H1 (cell line): ENCODE measurements around the gene MCF2L2. TPM values are rescaled to one million over a fixed set of nuclear protein-coding genes. Genes with fewer than 3 reads are reported as not detected.

ENCODE experiments used
- CTCF ChIA-PET: fragments of 300-600 bp; sonication (Branson Sonifier 250); formaldehyde crosslinking; loops from one replicate; lab custom pipeline; 2021; ENCODE audit not compliant: partially characterized antibody; lab: Charles Lee
- POLR2A ChIA-PET: fragments of 300-600 bp; sonication (Branson Sonifier 250); formaldehyde crosslinking; loops from one replicate; lab custom pipeline; 2021; ENCODE audit warnings: inconsistent platforms; ENCODE audit not compliant: partially characterized antibody; lab: Charles Lee
- DNase-seq, 2 experiments: peaks; one replicate each; pipeline versions ENCODE4 v3.0.0 to v3.0.0-alpha.2; 2010 to 2022; ENCODE audit warnings: low spot score in 2 of 2, low read depth in 1 of 2, mixed read lengths in 1 of 2
- FAIRE-seq: peaks from 2 replicates; lab custom pipeline; 2011; peaks lifted over from hg19 to GRCh38; lab: Jason Lieb, UNC
- H2AFZ ChIP-seq: 2 replicates; pipeline ENCODE4 v1.8.1; 2012; ENCODE audit warnings: low read length, inconsistent platforms
- H2AK5ac ChIP-seq: 2 replicates; pipeline ENCODE4 v1.6.1; 2013; ENCODE audit warnings: low read depth, low read length
- H2BK120ac ChIP-seq: replicated peaks from 2 replicates; pipeline ENCODE3; 2013; ENCODE audit warnings: low read depth, low read length, inconsistent platforms
- H2BK12ac ChIP-seq: 2 replicates; pipeline ENCODE4 v1.6.1; 2013; ENCODE audit warnings: low read depth, low read length
- H2BK15ac ChIP-seq: 2 replicates; pipeline ENCODE4 v1.6.1; 2013; ENCODE audit warnings: low read length
- H2BK20ac ChIP-seq: 2 replicates; pipeline ENCODE4 v1.6.1; 2013; ENCODE audit warnings: low read length
- H2BK5ac ChIP-seq: 2 replicates; pipeline ENCODE4 v1.6.1; 2013; ENCODE audit warnings: low read depth, low read length
- H3K14ac ChIP-seq: 2 replicates; pipeline ENCODE4 v1.6.1; 2013; ENCODE audit warnings: inconsistent platforms; ENCODE audit not compliant: insufficient read length
- H3K18ac ChIP-seq: 2 replicates; pipeline ENCODE4 v1.6.1; 2013; ENCODE audit warnings: low read length; ENCODE audit errors: extremely low read depth
- H3K23ac ChIP-seq: 2 replicates; pipeline ENCODE4 v1.6.1; 2013; ENCODE audit warnings: inconsistent platforms; ENCODE audit not compliant: insufficient read length
- H3K23me2 ChIP-seq: 2 replicates; pipeline ENCODE4 v1.6.1; 2013; ENCODE audit warnings: low read depth, low read length
- H3K27ac ChIP-seq: 2 replicates; pipeline ENCODE4 v1.6.1; 2011; ENCODE audit warnings: low read depth, low read length, inconsistent platforms
- H3K27me3 ChIP-seq, 4 experiments: replicated peaks in 1 of 4; 1 replicate in 1 of 4; 2 replicates in 3 of 4; pipeline versions ENCODE4 v1.6.1 to v1.8.1; 2011 to 2013; ENCODE audit warnings: low read length in 3 of 4, mild to moderate bottlenecking in 3 of 4, inconsistent platforms in 2 of 4, mixed read lengths in 2 of 4, moderate library complexity in 1 of 4; ENCODE audit not compliant: control insufficient read depth in 3 of 4, insufficient read depth in 3 of 4; ENCODE audit errors: extremely low read depth in 1 of 4
- H3K36me3 ChIP-seq, 4 experiments: 2 replicates each; pipeline versions ENCODE4 v1.6.1 to v1.8.1; 2011 to 2013; ENCODE audit warnings: mild to moderate bottlenecking in 4 of 4, low read length in 3 of 4, moderate library complexity in 2 of 4, control low read depth in 1 of 4, inconsistent platforms in 1 of 4; ENCODE audit not compliant: insufficient read depth in 4 of 4, control insufficient read depth in 2 of 4
- H3K4ac ChIP-seq: replicated peaks from 2 replicates; pipeline ENCODE3; 2013; ENCODE audit warnings: low read length, low read depth, mixed read lengths, inconsistent platforms; ENCODE audit not compliant: insufficient read length
- H3K4me1 ChIP-seq, 4 experiments: replicated peaks in 1 of 4; 1 replicate in 1 of 4; 2 replicates in 3 of 4; pipeline versions ENCODE4 v1.6.1 to v1.8.1; 2011 to 2013; ENCODE audit warnings: low read length in 3 of 4, inconsistent platforms in 2 of 4, mixed read lengths in 1 of 4; ENCODE audit not compliant: insufficient read depth in 4 of 4, control insufficient read depth in 3 of 4
- H3K4me2 ChIP-seq, 2 experiments: 2 replicates each; pipeline versions ENCODE4 v1.6.1 to v1.8.1; 2011 to 2013; ENCODE audit warnings: low read depth in 2 of 2, low read length in 2 of 2, control low read depth in 1 of 2, inconsistent platforms in 1 of 2, mild to moderate bottlenecking in 1 of 2; ENCODE audit not compliant: insufficient read depth in 1 of 2
- H3K4me3 ChIP-seq, 4 experiments: fragments of 200-600, 300-600 bp in 1 of 4; sonication (generic), shearing (Covaris generic), sonication (Bioruptor Twin) in 1 of 4; 2 replicates each; pipeline versions ENCODE4 v1.5.1 to v1.8.1; 2011 to 2016; ENCODE audit warnings: low read length in 4 of 4, low read depth in 3 of 4, control low read depth in 2 of 4, inconsistent platforms in 2 of 4, mild to moderate bottlenecking in 2 of 4, mixed read lengths in 1 of 4, moderate library complexity in 1 of 4; ENCODE audit not compliant: insufficient read depth in 2 of 4; ENCODE audit errors: extremely low read depth in 1 of 4
- H3K56ac ChIP-seq: replicated peaks from 2 replicates; pipeline ENCODE3; 2013; ENCODE audit warnings: low read depth, mild to moderate bottlenecking, mixed read lengths, low read length, inconsistent platforms; ENCODE audit not compliant: insufficient read length
- H3K79me1 ChIP-seq: 2 replicates; pipeline ENCODE4 v1.6.1; 2013; ENCODE audit warnings: low read depth, low read length, control low read depth
- H3K79me2 ChIP-seq, 2 experiments: 2 replicates each; pipeline versions ENCODE4 v1.6.1 to v1.8.1; 2012 to 2013; ENCODE audit warnings: low read length in 2 of 2, mild to moderate bottlenecking in 2 of 2, inconsistent platforms in 1 of 2; ENCODE audit not compliant: insufficient read depth in 2 of 2, control insufficient read depth in 1 of 2
- H3K9ac ChIP-seq, 4 experiments: replicated peaks in 1 of 4; 1 replicate in 1 of 4; 2 replicates in 3 of 4; pipeline versions ENCODE4 v1.6.1 to v1.8.1; 2011 to 2013; ENCODE audit warnings: low read depth in 3 of 4, low read length in 3 of 4, control low read depth in 2 of 4, mild to moderate bottlenecking in 2 of 4, moderate library complexity in 2 of 4, inconsistent platforms in 1 of 4; ENCODE audit errors: extremely low read depth in 1 of 4
- H3K9me3 ChIP-seq, 2 experiments: 2 replicates each; pipeline versions ENCODE4 v1.6.1 to v1.8.1; 2012 to 2013; ENCODE audit warnings: mild to moderate bottlenecking in 2 of 2, moderate library complexity in 2 of 2, control low read depth in 1 of 2, inconsistent platforms in 1 of 2, low read depth in 1 of 2, low read length in 1 of 2, mixed read lengths in 1 of 2; ENCODE audit not compliant: insufficient read depth in 2 of 2
- H4K20me1 ChIP-seq, 2 experiments: replicated peaks in 1 of 2; 2 replicates each; pipeline versions ENCODE3 to v1.8.1; 2011 to 2013; ENCODE audit warnings: inconsistent platforms in 2 of 2, low read length in 2 of 2, mild to moderate bottlenecking in 1 of 2; ENCODE audit not compliant: insufficient read depth in 2 of 2, control insufficient read depth in 1 of 2
- H4K5ac ChIP-seq: 2 replicates; pipeline ENCODE4 v1.6.1; 2013; ENCODE audit warnings: low read length, low read depth, mixed read lengths, inconsistent platforms; ENCODE audit not compliant: insufficient read length
- H4K8ac ChIP-seq: 2 replicates; pipeline ENCODE4 v1.8.0; 2013; ENCODE audit warnings: mild to moderate bottlenecking, moderate library complexity, low read length, inconsistent platforms; ENCODE audit not compliant: insufficient read depth; ENCODE audit errors: extremely low read depth
- H4K91ac ChIP-seq: replicated peaks from 2 replicates; pipeline ENCODE3; 2013; ENCODE audit warnings: low read length, mixed read lengths, inconsistent platforms; ENCODE audit not compliant: insufficient read length
- CBX8 ChIP-seq: fragments of 300-800, 300-1000 bp; sonication (generic); IDR thresholded peaks from 2 replicates; pipeline ENCODE4 v1.7.1; 2016; ENCODE audit warnings: low read depth, low read length, borderline replicate concordance
- CHD1 ChIP-seq: IDR thresholded peaks from 2 replicates; pipeline ENCODE4 v1.6.1; 2012; ENCODE audit warnings: low read depth, low read length, improper control_type of control experiment
- EGR1 ChIP-seq: IDR thresholded peaks from 2 replicates; pipeline ENCODE4 v1.6.1; 2011; ENCODE audit warnings: low read depth, low read length, borderline replicate concordance
- EZH2 ChIP-seq: fragments of 200-600 bp; sonication (generic); IDR thresholded peaks from 2 replicates; pipeline ENCODE4 v1.7.1; 2012; ENCODE audit warnings: low read depth, mild to moderate bottlenecking, moderate library complexity, low read length, inconsistent platforms; ENCODE audit not compliant: severe bottlenecking
- HDAC2 ChIP-seq, 2 experiments: fragments of 300-600 bp in 1 of 2; sonication (generic) in 1 of 2; IDR thresholded peaks; 2 replicates each; pipeline ENCODE4 v1.6.1; 2011 to 2012; ENCODE audit warnings: low read depth in 2 of 2, low read length in 2 of 2, mild to moderate bottlenecking in 2 of 2, moderate library complexity in 2 of 2, borderline replicate concordance in 1 of 2, inconsistent platforms in 1 of 2
- RBBP5 ChIP-seq: IDR thresholded peaks from 2 replicates; pipeline ENCODE4 v1.7.1; 2012; ENCODE audit warnings: low read depth, mild to moderate bottlenecking, inconsistent platforms, low read length, moderate library complexity, borderline replicate concordance
- RNF2 ChIP-seq: fragments of 200-900, 300-1000 bp; sonication (generic); IDR thresholded peaks from 2 replicates; pipeline ENCODE4 v1.7.1; 2016; ENCODE audit warnings: borderline replicate concordance, low read depth, mild to moderate bottlenecking, antibody characterized with exemption, low read length; ENCODE audit not compliant: poor library complexity, severe bottlenecking; ENCODE audit errors: missing control alignments
- WGBS, 2 experiments: shearing (Covaris generic) in 1 of 2; methylation state at CpG; one replicate each; pipeline versions ENCODE4 v1.1.6 to v1.1.7; 2013 to 2015; ENCODE audit warnings: low lambda C conversion rate in 2 of 2, mixed read lengths in 2 of 2, inconsistent platforms in 1 of 2, low coverage in 1 of 2, missing lambda C conversion rate in 1 of 2; ENCODE audit not compliant: insufficient replicate concordance in 2 of 2, insufficient coverage in 1 of 2, insufficient read length in 1 of 2; ENCODE audit errors: extremely low coverage in 1 of 2, missing lambda C conversion rate in 1 of 2; 5-methylcytosine and 5-hydroxymethylcytosine counted together
- polyA plus RNA-seq, 7 experiments: library from polyadenylated mRNA; depleted of rRNA in 3 of 7; stranded (reverse) in 5 of 7; unstranded in 2 of 7; fragments of >200 nt in 5 of 7; fragments of 200-250 nt in 2 of 7; gene quantifications; 1 replicate in 5 of 7; 2 replicates in 1 of 7; 4 replicates in 1 of 7; pipeline versions ENCODE4 v1.2.1 to v1.2.3, GENCODE V29; 2011 to 2013; ENCODE audit warnings: missing spikeins in 2 of 7, mixed read lengths in 2 of 7
- total RNA-seq: library from RNA; stranded (reverse); fragmentation: NEBNext Ultra II Directional; extraction: Animal tissue kit (Norgen Biotek cat#: 25700); gene quantifications from 2 replicates; pipeline ENCODE4 v1.2.1, GENCODE V29; 2021

Gene MCF2L2
- total and polyA plus RNA-seq, 2 of the 8 experiments (the other 6 are each of a cell fraction or from before 2014, with no cell fraction given): 4.1 to 13.7 TPM

GRCh38 chr3:183446838-183447205, 18.4 kb upstream of the MCF2L2 start:
- 67 to 100% methylated on average over 2 of the region's 2 CpGs for WGBS, 2 experiments
- ChIA-PET POLR2A (interaction anchor here (0.7 to 2.5 kb wide), 2 partner anchors 19 to 194 kb away, joined by 3 to 14 read pairs; partner anchors contain the start of gene MCF2L2), CTCF (no interaction called here)

More at GRCh38 chr3:183446838-183447205, 18.4 kb upstream of the MCF2L2 start:
- peak overlapping the region; percentile 96 for H4K5ac ChIP-seq
- no peak overlapping the region for H4K8ac ChIP-seq
- H4K91ac ChIP-seq: no peak overlapping the region
- no peak overlapping the region; the same call in 1 of the 2 replicates for H3K27ac ChIP-seq
- H3K23ac ChIP-seq: no peak overlapping the region
- no peak overlapping the region for H3K56ac ChIP-seq
- no peak overlapping the region for H2BK120ac ChIP-seq
- peaks cover 5% of the 10 kb centered on the region; the same call in 1 of the 2 replicates for H3K23me2 ChIP-seq
- FAIRE-seq: no peak
- no peaks in the 10 kb centered on the region for H3K4me1 ChIP-seq
- no peaks in the 10 kb centered on the region for H4K20me1 ChIP-seq
- H2AK5ac ChIP-seq: no peak overlapping the region
- TF ChIP-seq CHD1 (no peak), EGR1 (no peak), EZH2 (no peak), RBBP5 (no peak), CBX8 (no peak), HDAC2 (IDR thresholded peaks at IDR 0.05; ENCODE audit: borderline replicate concordance in 1 of 2, low read depth in 2 of 2, low read length in 2 of 2) (no peak), RNF2 (no peak)
- TF ChIP-seq, all 59 proteins: peak for 0
- no peak for DNase-seq
- Histone ChIP-seq H3K4ac (no peak overlapping the region), H3K79me2 (peaks cover 0 to 30% of the 10 kb centered on the region in 2 experiments; a peak in 3 of 4 replicates), H2BK15ac (no peak overlapping the region), H2BK5ac (no peak overlapping the region; the same call in 1 of the 2 replicates), H3K27me3 (no peaks in the 10 kb centered on the region), H3K79me1 (no peaks in the 10 kb centered on the region), H3K14ac (no peak overlapping the region), H3K36me3 (no peaks in the 10 kb centered on the region; a peak in 2 of 8 replicates), H2BK12ac (no peak overlapping the region), H3K18ac (no peak overlapping the region), H3K9ac (no peak overlapping the region), H3K9me3 (no peaks in the 10 kb centered on the region), H3K4me2 (peak overlapping the region; percentile 65 to 67), H3K4me3 (peak overlapping the region; percentile 80 to 95 (median 92); a peak in 7 of 8 replicates), H2BK20ac (no peak overlapping the region), H2AFZ (no peak overlapping the region)
